Measurements from ENCODE around the gene PKN2. TPM values are rescaled to one million over a fixed set of nuclear protein-coding genes. Genes with fewer than 3 reads are reported as not detected.

The PKN2 gene
- total and polyA plus RNA-seq, 9 of the 15 experiments (the other 6 are each of a cell fraction or from before 2014, with no cell fraction given), result 4.5 to 25.3 (median 19.2) TPM

GRCh38 chr1:88650676-88651418 is 33.2 kb upstream of the PKN2 start (continued):
- TF ChIP-seq GTF3C2 (IDR thresholded peaks at IDR 0.05; ENCODE audit: borderline replicate concordance, extremely low read depth, insufficient read length), result no peak
- no peak for TF ChIP-seq EHMT2 (IDR thresholded peaks at IDR 0.05)
- no peak for TF ChIP-seq FOXK1 (CRISPR knock-in tag; IDR thresholded peaks at IDR 0.05; ENCODE audit: borderline replicate concordance)
- TF ChIP-seq MCM2 (IDR thresholded peaks at IDR 0.05; ENCODE audit: low read depth), result no peak
- no peak for TF ChIP-seq KHSRP (IDR thresholded peaks at IDR 0.05)

GRCh38 chr1:88655140-88655539 is 28.9 kb upstream of the PKN2 start:
- in situ Hi-C loops (cut with MboI), result no loop called here
- FAIRE-seq (no peak), DNase-seq (ENCODE audit: extremely low read depth in 1 of 4, low spot score in 3 of 4) (no peak), ATAC-seq (no peak)
- WGBS (ENCODE audit: insufficient coverage, low coverage, missing lambda C conversion rate), result 0% methylated on average over 1 of the region's 1 CpG
- Histone ChIP-seq H3K4me3 (no peak overlapping the region), H3K9me3 (replicated peaks; ENCODE audit: control insufficient read depth, insufficient read depth, low read depth, low read length) (no peaks in the 10 kb centered on the region), H3K9ac (ENCODE audit: insufficient read depth in 1 of 2, low read depth in 2 of 2, low read length in 2 of 2) (no peak overlapping the region), H3K36me3 (ENCODE audit: control insufficient read depth, insufficient read depth, low read length) (no peaks in the 10 kb centered on the region), H3K27ac (ENCODE audit: extremely low read depth, low read depth, low read length) (no peak overlapping the region), H2AFZ (ENCODE audit: low read depth, low read length) (no peak overlapping the region), H3K4me2 (ENCODE audit: insufficient read depth, low read length) (no peak overlapping the region), H3K27me3 (ENCODE audit: control insufficient read depth in 2 of 2, insufficient read depth in 2 of 2, low read length in 2 of 2) (no peaks in the 10 kb centered on the region), H3K4me1 (replicated peaks in 1 of 2; ENCODE audit: control insufficient read depth in 2 of 2, insufficient read depth in 2 of 2, low read length in 2 of 2) (no peaks in the 10 kb centered on the region), H3K9me1 (ENCODE audit: control insufficient read depth, insufficient read depth, low read length) (no peaks in the 10 kb centered on the region), H3K79me2 (ENCODE audit: control insufficient read depth, insufficient read depth, low read length) (no peaks in the 10 kb centered on the region), H4K20me1 (replicated peaks; ENCODE audit: control insufficient read depth, insufficient read depth, low read length) (no peaks in the 10 kb centered on the region)
- intact Hi-C loops (cut with micrococcal nuclease), result loop anchor here (1.0 kb wide), 1 partner anchor 222 kb away; no protein-coding TSS in a partner anchor
- TF ChIP-seq SMARCA4 (IDR thresholded peaks at IDR 0.05) (no peak), NFIX (CRISPR knock-in tag; IDR thresholded peaks at IDR 0.05; ENCODE audit: low read depth) (no peak), ZNF224 (CRISPR knock-in tag; IDR thresholded peaks at IDR 0.05) (no peak), CBFB (CRISPR knock-in tag; IDR thresholded peaks at IDR 0.05) (no peak), RBM14 (IDR thresholded peaks at IDR 0.05; ENCODE audit: borderline replicate concordance, insufficient read depth, low read depth, low read length) (no peak)
- ChIA-PET POLR2A (interaction anchor here (1.0 kb wide), 1 partner anchor 8 kb away, joined by 3 read pairs; no protein-coding TSS in a partner anchor), CTCF (ENCODE audit: low intra/inter-chr PET ratio) (interaction anchor here (1.8 to 2.1 kb wide), 2 partner anchors 29 to 222 kb away, joined by 7 to 10 read pairs; partner anchors contain the start of gene PKN2)
- BruUV-seq (replicated peaks), result no TSS peak

Data from K562 (cell line).